ENCODE measurements around the gene TPRN.

Gene TPRN

DNA sequence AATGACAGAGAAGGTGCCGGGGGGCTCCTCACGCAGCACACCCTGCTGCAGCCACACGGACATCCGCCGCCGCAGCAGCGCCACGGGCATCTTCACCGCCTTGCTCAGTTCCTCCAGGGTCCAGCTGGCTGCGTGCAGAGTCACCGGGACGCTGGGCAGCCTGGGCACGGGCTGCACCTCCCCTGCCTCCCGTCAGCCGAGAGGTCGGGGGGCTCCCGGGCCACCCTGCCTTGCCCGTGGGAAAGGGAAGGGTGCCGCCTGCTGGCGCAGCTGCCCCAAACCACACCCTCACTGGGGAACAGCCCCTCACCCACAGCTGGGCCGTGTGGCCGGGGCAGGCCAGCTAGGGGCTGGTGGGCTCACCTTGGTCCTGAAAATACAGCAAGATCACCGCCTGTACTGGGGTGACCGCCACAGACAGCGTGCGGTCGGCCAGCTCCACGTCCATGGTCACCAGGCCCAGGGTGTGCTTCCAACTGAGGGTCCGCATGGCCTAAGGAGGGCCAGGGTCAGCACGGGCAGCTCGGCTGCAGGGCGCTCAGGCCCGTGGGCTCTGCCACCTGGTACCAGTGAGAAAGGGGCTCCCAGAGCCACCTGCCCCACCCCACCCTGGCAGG lies 25.1 kb downstream of the TPRN start:
- DNase-seq (ENCODE audit: low read depth in 1 of 2, low spot score in 1 of 2), result no peak

GRCh38 chr9:137174722-137175293 lies 25.7 kb downstream of the TPRN start:
- no peak for DNase-seq (ENCODE audit: low read depth in 1 of 2, low spot score in 1 of 2)

DNA sequence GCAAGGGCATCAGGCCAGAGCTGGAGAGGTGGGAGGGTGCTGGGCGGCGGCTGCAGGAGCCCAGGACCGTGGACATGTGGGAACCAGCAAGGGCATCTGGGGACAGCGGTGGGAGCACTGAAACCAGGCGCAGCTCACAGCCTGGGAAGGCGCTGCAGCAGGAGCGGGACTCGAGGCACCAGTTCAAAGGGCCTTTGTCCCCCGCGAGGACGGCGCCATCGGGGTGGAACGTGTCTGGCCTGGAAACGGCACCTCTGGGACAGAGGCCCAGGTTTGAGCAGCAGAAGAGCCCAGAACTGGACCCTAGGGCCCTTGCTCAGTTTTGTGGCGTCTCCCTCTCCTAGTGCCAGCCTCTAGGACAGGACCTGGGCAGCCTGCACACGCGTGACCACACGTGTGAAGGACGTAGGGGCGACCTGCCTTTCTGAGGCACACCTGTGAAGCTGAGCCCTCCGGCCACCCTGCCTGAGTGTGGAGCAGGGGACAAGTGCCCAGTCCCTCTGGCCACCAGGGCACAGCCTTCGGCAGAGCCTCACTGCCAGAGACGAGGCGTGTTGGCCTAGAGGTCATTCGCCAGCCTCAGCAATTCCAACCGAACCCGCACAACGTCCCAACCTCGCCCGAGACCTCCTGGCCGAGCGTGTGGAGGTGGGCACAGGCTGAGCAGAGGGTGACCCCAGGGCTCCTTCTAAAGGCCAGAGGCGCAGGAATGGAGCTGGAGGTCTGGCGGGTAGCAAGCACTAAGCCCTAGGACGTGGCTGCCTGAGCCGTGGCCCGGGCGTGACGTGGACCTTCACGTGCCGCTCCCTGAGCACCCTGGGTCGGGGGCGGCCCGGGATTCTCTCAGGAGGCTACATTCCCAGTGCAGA lies 26.5 kb downstream of the TPRN start:
- no peak for DNase-seq (ENCODE audit: low read depth in 1 of 2, low spot score in 1 of 2)

- DNase-seq (ENCODE audit: low read depth in 1 of 2, low spot score in 1 of 2), result no peak
Observed at GRCh38 chr9:137172901-137173795, 27.4 kb downstream of the TPRN start.

- no peak for DNase-seq (ENCODE audit: low read depth in 1 of 2, low spot score in 1 of 2)
Observed at GRCh38 chr9:137171149-137171900, 29.2 kb downstream of the TPRN start.

GRCh38 chr9:137170486-137171148 lies 29.9 kb downstream of the TPRN start:
- no peak for DNase-seq (ENCODE audit: low read depth in 1 of 2, low spot score in 1 of 2)

DNA sequence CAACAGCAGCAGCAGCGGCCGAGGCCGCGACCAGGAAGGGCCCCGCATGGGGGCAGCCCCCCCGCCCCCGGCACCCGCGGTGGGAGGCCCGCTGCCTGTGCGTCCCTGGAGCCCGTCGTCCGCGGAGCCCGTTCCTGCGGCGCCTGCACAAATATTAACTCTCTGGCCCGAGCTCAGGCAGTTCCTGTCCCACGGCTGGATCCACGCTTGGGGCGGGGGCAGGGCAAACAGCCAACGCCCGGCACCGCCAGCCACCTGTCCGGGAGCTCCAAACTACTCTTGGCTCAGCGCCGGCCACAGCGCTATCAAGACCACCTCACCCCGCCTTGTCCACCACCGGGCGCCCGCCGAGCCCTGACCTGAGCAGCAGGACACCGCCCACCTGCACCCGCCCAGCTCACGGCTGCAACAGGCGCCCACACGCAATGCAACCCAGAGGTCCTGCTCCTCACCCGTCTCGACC lies 30.6 kb downstream of the TPRN start, which contains the start of gene LRRC26:
TSS of gene LRRC26 (minus strand) at position 156 of the 463 bp plus-strand sequence. CDS start at position 48, 108 bp downstream.
- no peak for DNase-seq (ENCODE audit: low read depth in 1 of 2, low spot score in 1 of 2)

GRCh38 chr9:137168904-137169856 lies 31.4 kb downstream of the TPRN start:
- DNase-seq (ENCODE audit: low read depth in 1 of 2, low spot score in 1 of 2), result no peak

DNA sequence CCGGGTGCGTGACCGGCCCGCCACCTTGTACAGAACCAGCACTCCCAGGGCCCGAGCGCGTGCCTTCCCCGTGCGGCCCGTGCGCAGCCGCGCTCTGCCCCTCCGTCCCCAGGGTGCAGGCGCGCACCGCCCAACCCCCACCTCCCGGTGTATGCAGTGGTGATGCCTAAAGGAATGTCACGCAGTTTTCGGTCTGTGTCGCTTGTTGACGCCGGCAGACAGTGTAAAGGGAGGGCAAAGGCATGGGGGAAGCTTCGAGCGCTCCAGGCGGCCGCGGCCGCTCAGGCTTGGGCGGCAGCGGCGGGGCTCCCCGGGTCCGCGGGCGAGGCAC lies 32.0 kb downstream of the TPRN start:
- no peak for DNase-seq (ENCODE audit: low read depth in 1 of 2, low spot score in 1 of 2)

- no peak for DNase-seq (ENCODE audit: low read depth in 1 of 2, low spot score in 1 of 2)
Observed at GRCh38 chr9:137167747-137168572, 32.6 kb downstream of the TPRN start.

- no peak for DNase-seq (ENCODE audit: low read depth in 1 of 2, low spot score in 1 of 2)
Observed at GRCh38 chr9:137167277-137167746, 33.2 kb downstream of the TPRN start.

DNA sequence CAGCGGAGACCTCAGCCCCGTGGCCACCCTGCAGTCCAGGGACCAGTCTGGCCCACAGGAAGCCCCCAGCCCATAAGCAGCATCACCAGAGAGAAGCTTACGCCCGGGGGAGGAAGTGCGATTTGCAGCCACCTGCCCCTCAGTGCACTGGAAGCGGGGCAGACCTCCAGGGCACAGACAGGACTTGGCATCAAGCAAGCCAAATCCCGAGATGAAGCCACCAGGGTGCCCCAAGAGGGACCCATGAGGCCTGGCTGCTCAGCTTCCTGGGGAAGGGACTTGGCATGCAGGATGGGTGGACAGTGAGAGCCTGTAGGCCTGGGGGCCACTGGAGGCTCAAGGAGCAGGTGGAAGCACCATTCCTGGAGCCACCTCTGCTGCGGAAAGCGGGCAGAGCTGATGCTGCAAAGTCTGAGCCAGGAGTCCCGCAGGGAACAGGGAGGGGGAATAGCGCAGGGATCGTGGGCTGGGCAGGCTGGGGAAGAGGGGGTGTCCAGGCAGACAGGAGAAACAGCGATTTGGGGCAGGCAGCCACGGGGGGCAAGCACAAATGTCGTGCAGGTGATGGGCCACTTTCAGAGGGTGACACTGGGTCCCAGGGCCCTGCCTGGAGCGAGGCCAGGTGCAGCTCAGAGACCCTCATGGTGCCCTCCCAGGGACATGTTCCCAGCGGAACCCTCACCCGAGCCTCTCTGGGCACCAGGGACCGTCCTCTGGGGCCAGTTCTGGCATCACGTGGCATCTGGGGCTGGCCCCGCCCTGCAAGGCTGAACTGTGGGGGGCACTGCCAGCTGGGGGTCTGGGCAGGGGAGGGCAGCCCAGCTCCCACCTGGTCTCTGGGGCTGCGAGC lies 33.9 kb downstream of the TPRN start:
- no peak for DNase-seq (ENCODE audit: low read depth in 1 of 2, low spot score in 1 of 2)

GRCh38 chr9:137165250-137165836 lies 35.2 kb downstream of the TPRN start:
- no peak for DNase-seq (ENCODE audit: low read depth in 1 of 2, low spot score in 1 of 2)

DNA sequence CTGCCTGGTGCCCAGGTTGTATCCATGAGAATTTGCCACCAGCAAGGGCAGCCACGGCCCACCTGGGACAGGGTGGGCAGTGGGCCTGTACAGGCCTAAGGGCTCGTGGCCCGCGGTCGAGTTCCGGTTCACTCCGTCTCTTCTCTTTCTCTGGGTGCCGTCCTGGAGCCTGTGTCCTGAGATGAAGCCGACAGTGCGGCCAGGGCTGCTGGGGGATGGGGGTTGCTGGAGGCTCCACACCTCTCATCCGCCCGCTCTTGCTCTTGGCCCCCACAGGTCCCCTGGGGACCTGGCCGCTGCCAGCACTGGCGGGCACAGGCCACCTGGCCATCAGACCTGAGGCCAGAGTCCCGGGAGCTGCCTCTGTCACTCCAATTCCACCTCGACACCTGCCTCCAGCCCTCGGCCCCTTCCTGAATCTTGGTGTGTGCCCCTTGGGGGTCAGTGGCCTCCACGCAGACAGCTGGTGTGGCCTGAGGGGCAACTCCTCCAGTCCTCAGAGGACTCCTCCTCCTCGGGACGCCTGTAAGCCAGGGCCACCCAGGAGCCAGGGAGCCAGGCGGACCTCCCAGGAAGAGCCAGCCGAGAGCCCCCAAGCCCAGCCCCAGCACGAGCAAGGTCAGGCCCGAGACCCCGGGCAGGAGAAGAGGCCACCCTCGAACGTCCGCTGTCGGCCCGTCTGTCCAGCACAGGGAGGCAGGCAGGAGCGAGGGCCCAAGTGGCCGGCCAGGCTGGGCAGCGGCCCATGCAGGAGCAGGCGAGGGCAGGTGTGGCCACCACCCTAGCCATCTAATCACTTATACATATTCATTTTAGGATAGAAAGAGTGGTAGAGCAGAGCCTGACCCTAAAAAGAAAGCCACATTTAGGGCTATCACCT lies 35.9 kb downstream of the TPRN start:
- DNase-seq (ENCODE audit: low read depth in 1 of 2, low spot score in 1 of 2), result no peak

DNA sequence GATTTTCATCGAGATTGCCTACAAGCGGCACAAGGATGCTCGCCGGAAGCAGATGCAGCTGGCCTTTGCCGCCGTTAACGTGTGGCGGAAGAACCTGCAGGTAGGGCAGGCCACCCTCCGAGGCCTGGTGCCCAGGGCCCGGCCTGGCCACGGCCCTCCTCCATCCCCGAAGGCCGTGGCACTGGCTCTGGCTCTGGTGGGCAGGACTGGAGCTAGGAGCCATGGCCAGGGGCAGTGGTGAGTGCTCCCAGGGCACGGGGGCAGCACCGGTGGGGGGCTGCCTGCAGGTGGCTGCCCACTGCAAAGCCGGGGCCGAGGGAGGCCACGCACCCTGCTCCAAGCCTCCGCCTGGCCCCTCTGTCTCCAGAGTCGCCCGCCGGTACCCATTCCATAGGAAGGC lies 36.7 kb downstream of the TPRN start:
- DNase-seq (ENCODE audit: low read depth in 1 of 2, low spot score in 1 of 2), result no peak

- DNase-seq (ENCODE audit: low read depth in 1 of 2, low spot score in 1 of 2), result no peak
Observed at GRCh38 chr9:137163365-137163715, 37.2 kb downstream of the TPRN start.

All from activated CD4-positive, alpha-beta T cell treated with anti-CD3 and anti-CD28 coated beads, Interleukin-2, amount 50 U/mL, for 24 hours (primary cell).